Measurements from ENCODE around the gene SYNDIG1L. TPM values are rescaled to one million over a fixed set of nuclear protein-coding genes. Genes with fewer than 3 reads are reported as not detected.

The SYNDIG1L gene
- total and polyA plus RNA-seq, 10 of the 15 experiments (the other 5 are each of a cell fraction or from before 2014, with no cell fraction given): 0.04 TPM; not detected in 9

DNA sequence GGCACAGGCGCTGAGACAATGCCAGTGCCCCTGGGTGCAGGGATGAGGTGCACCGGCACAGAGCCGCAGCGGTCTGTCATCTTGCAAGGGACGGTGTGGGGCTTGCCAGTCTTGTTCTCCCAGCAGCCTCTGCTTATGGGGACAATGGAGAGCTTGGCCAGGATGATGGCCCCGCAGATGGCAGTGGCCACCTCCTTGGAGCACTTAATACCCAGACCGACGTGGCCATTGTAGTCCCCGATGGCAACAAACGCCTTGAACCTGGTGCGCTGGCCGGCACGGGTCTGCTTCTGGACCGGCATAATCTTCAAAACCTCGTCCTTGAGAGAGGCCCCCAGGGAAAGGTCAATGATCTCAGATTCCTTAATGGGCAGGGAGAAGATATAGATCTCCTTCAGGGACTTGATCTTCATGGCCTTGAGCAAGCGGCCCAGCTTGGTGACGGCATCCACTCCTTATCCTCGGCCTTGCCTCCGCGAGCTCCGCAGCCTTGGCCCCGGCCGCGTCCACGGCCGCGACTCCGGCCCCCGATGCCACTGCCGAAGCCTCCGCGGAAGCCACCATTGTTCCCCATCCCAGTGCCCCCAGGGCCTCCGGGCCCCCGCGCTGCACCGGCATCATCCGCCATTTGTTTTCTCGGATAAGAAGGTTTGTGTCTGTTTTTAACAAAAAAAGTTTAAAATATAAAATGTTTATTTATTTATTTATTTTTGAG, 47.9 kb downstream of the SYNDIG1L start:
- FAIRE-seq (no peak), DNase-seq (ENCODE audit: low read depth, low spot score) (no peak), ATAC-seq (no peak)
- ChIA-PET POLR2A (no interaction called here), CTCF (no interaction called here), RAD21 (ENCODE audit: unreplicated experiment) (no interaction called here), SMC1A (ENCODE audit: uncharacterized antibody, unreplicated experiment) (no interaction called here)
- BruUV-seq (replicated peaks): no TSS peak
- Histone ChIP-seq H3K4me3 (no peak overlapping the region), H3K36me3 (ENCODE audit: control insufficient read depth in 2 of 2, insufficient read depth in 2 of 2, low read length in 1 of 2) (no peaks in the 10 kb centered on the region), H3K27ac (ENCODE audit: control insufficient read depth, insufficient read depth) (no peak overlapping the region), H3K79me2 (ENCODE audit: control insufficient read depth, insufficient read depth, low read length) (no peaks in the 10 kb centered on the region), H3K4me1 (ENCODE audit: control insufficient read depth, insufficient read depth, low read length) (no peaks in the 10 kb centered on the region), H4K20me1 (ENCODE audit: control insufficient read depth, insufficient read depth) (no peaks in the 10 kb centered on the region), H3K9me3 (replicated peaks; ENCODE audit: control insufficient read depth, insufficient read depth, low read length) (no peaks in the 10 kb centered on the region), H2AFZ (ENCODE audit: control insufficient read depth, low read depth, low read length) (no peak overlapping the region), H3K9ac (ENCODE audit: control insufficient read depth, insufficient read depth, low read length) (no peak overlapping the region), H3K27me3 (replicated peaks in 1 of 2; ENCODE audit: control insufficient read depth in 2 of 2, insufficient read depth in 2 of 2, low read length in 1 of 2) (no peaks in the 10 kb centered on the region), H3K4me2 (ENCODE audit: control insufficient read depth, insufficient read depth) (no peak overlapping the region)
- 80% methylated on average over 37 of the region's 38 CpGs for WGBS (ENCODE audit: insufficient coverage, insufficient replicate concordance, low lambda C conversion rate, missing lambda C conversion rate)
- in situ Hi-C loops (cut with MboI) (no loop called here), intact Hi-C loops (cut with micrococcal nuclease; ENCODE audit: unreplicated experiment) (no loop called here)
- TF ChIP-seq HDAC6 (IDR thresholded peaks at IDR 0.05; ENCODE audit: unreplicated experiment) (no peak), ZBED1 (IDR thresholded peaks at IDR 0.05; ENCODE audit: borderline replicate concordance) (no peak), NFYA (IDR thresholded peaks at IDR 0.05; ENCODE audit: borderline replicate concordance, low read depth, low read length) (no peak), POLR2AphosphoS2 (IDR thresholded peaks at IDR 0.05; ENCODE audit: low read depth, low read length) (no peak), SPI1 (IDR thresholded peaks at IDR 0.05; ENCODE audit: borderline replicate concordance, insufficient read depth, low read depth, low read length) (no peak), KAT2A (conservative IDR thresholded peaks at IDR 0.05; ENCODE audit: control insufficient read depth, low read depth, low read length) (no peak)
- TF ChIP-seq, protein P1, sequence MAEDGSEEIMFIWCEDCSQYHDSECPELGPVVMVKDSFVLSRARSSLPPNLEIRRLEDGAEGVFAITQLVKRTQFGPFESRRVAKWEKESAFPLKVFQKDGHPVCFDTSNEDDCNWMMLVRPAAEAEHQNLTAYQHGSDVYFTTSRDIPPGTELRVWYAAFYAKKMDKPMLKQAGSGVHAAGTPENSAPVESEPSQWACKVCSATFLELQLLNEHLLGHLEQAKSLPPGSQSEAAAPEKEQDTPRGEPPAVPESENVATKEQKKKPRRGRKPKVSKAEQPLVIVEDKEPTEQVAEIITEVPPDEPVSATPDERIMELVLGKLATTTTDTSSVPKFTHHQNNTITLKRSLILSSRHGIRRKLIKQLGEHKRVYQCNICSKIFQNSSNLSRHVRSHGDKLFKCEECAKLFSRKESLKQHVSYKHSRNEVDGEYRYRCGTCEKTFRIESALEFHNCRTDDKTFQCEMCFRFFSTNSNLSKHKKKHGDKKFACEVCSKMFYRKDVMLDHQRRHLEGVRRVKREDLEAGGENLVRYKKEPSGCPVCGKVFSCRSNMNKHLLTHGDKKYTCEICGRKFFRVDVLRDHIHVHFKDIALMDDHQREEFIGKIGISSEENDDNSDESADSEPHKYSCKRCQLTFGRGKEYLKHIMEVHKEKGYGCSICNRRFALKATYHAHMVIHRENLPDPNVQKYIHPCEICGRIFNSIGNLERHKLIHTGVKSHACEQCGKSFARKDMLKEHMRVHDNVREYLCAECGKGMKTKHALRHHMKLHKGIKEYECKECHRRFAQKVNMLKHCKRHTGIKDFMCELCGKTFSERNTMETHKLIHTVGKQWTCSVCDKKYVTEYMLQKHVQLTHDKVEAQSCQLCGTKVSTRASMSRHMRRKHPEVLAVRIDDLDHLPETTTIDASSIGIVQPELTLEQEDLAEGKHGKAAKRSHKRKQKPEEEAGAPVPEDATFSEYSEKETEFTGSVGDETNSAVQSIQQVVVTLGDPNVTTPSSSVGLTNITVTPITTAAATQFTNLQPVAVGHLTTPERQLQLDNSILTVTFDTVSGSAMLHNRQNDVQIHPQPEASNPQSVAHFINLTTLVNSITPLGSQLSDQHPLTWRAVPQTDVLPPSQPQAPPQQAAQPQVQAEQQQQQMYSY (CRISPR knock-in tag; IDR thresholded peaks at IDR 0.05): no peak
- TF ChIP-seq, protein P2, sequence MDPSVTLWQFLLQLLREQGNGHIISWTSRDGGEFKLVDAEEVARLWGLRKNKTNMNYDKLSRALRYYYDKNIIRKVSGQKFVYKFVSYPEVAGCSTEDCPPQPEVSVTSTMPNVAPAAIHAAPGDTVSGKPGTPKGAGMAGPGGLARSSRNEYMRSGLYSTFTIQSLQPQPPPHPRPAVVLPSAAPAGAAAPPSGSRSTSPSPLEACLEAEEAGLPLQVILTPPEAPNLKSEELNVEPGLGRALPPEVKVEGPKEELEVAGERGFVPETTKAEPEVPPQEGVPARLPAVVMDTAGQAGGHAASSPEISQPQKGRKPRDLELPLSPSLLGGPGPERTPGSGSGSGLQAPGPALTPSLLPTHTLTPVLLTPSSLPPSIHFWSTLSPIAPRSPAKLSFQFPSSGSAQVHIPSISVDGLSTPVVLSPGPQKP (IDR thresholded peaks at IDR 0.05; ENCODE audit: low read depth, low read length): no peak
- TF ChIP-seq, protein P3, sequence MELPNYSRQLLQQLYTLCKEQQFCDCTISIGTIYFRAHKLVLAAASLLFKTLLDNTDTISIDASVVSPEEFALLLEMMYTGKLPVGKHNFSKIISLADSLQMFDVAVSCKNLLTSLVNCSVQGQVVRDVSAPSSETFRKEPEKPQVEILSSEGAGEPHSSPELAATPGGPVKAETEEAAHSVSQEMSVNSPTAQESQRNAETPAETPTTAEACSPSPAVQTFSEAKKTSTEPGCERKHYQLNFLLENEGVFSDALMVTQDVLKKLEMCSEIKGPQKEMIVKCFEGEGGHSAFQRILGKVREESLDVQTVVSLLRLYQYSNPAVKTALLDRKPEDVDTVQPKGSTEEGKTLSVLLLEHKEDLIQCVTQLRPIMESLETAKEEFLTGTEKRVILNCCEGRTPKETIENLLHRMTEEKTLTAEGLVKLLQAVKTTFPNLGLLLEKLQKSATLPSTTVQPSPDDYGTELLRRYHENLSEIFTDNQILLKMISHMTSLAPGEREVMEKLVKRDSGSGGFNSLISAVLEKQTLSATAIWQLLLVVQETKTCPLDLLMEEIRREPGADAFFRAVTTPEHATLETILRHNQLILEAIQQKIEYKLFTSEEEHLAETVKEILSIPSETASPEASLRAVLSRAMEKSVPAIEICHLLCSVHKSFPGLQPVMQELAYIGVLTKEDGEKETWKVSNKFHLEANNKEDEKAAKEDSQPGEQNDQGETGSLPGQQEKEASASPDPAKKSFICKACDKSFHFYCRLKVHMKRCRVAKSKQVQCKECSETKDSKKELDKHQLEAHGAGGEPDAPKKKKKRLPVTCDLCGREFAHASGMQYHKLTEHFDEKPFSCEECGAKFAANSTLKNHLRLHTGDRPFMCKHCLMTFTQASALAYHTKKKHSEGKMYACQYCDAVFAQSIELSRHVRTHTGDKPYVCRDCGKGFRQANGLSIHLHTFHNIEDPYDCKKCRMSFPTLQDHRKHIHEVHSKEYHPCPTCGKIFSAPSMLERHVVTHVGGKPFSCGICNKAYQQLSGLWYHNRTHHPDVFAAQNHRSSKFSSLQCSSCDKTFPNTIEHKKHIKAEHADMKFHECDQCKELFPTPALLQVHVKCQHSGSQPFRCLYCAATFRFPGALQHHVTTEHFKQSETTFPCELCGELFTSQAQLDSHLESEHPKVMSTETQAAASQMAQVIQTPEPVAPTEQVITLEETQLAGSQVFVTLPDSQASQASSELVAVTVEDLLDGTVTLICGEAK (IDR thresholded peaks at IDR 0.05; ENCODE audit: borderline replicate concordance): no peak

Measured in GM12878 (cell line).